ENCODE measurements around the gene DGKH.

- TF ChIP-seq CTCF (IDR thresholded peaks at IDR 0.05) = no peak
- no peak for TF ChIP-seq POLR2AphosphoS5 (IDR thresholded peaks at IDR 0.05)
- no peak for TF ChIP-seq POLR2A (IDR thresholded peaks at IDR 0.05)
Measured at GRCh38 chr13:42017264-42017663, 31.2 kb upstream of the DGKH start.

All from upper lobe of left lung (tissue), 4 donors.